ENCODE data around the gene MLH3. TPM values are rescaled to one million over a fixed set of nuclear protein-coding genes. Genes with fewer than 3 reads are reported as not detected.

Gene MLH3
- total RNA-seq, 1 experiment from 2014 or later = 23.0 TPM

GRCh38 chr14:75009176-75009575 is 42.1 kb downstream of the MLH3 start:
- Histone ChIP-seq H3K23ac (ENCODE audit: insufficient read length, low read depth, low read length) (no peak overlapping the region), H3K27me3 (ENCODE audit: insufficient read depth, low read length) (no peaks in the 10 kb centered on the region), H3K14ac (ENCODE audit: insufficient read depth, low read length) (no peak overlapping the region), H3T11ph (ENCODE audit: low read length) (no peak overlapping the region), H3K4me1 (ENCODE audit: insufficient read depth, low read length) (no peaks in the 10 kb centered on the region), H2BK20ac (ENCODE audit: low read depth, low read length, poor library complexity, severe bottlenecking) (no peak overlapping the region), H2BK120ac (ENCODE audit: low read depth, low read length, poor library complexity, severe bottlenecking) (no peak overlapping the region), H3K18ac (ENCODE audit: insufficient read length, low read depth, low read length) (no peak overlapping the region), H3K4me2 (ENCODE audit: insufficient read depth, insufficient read length, low read length) (no peak overlapping the region), H2BK15ac (ENCODE audit: low read depth, low read length) (no peak overlapping the region), H4K8ac (replicated peaks; ENCODE audit: insufficient read length, low read depth, low read length) (no peak overlapping the region), H3K9me3 (ENCODE audit: control insufficient read depth, low read depth, low read length) (no peaks in the 10 kb centered on the region), H4K5ac (ENCODE audit: insufficient read length, low read depth, low read length) (no peak overlapping the region), H4K20me1 (ENCODE audit: control insufficient read depth, insufficient read depth, insufficient read length) (no peaks in the 10 kb centered on the region), H3K23me2 (ENCODE audit: insufficient read length, low read depth, low read length, poor library complexity, severe bottlenecking) (no peaks in the 10 kb centered on the region), H3K27ac (ENCODE audit: insufficient read length, low read depth, low read length) (no peak overlapping the region), H2BK12ac (ENCODE audit: insufficient read length, low read depth, low read length) (no peak overlapping the region), H4K91ac (ENCODE audit: insufficient read length, low read depth, low read length) (no peak overlapping the region), H3K9ac (ENCODE audit: extremely low read depth, insufficient read length, low read length) (no peak overlapping the region), H2AFZ (ENCODE audit: low read length) (no peak overlapping the region), H3K79me2 (ENCODE audit: insufficient read depth, low read length) (no peaks in the 10 kb centered on the region), H2AK5ac (ENCODE audit: insufficient read length, low read length) (no peak overlapping the region), H3K4ac (ENCODE audit: low read depth, low read length) (no peak overlapping the region), H3K56ac (ENCODE audit: insufficient read length, low read depth, low read length) (no peak overlapping the region), H3K79me1 (ENCODE audit: insufficient read depth, low read depth, low read length, poor library complexity, severe bottlenecking) (peaks cover 1% of the 10 kb centered on the region), H2BK5ac (ENCODE audit: insufficient read length, low read length) (no peak overlapping the region)
- no peaks in the 10 kb centered on the region for H3K9me3 Mint-ChIP-seq
- no peak overlapping the region for H3K4me3 Mint-ChIP-seq
- H3K27me3 Mint-ChIP-seq (ENCODE audit: low read depth) = no peaks in the 10 kb centered on the region
- WGBS (ENCODE audit: extremely low coverage, insufficient read length, low lambda C conversion rate) = no CpG with 5 or more reads among the region's 4 CpGs
- no peak overlapping the region; a peak in 1 of 7 replicates for H3K27ac Mint-ChIP-seq
- H3K4me1 Mint-ChIP-seq = peaks cover under 1% of the 10 kb centered on the region in 2 experiments; a peak in 2 of 4 replicates
- no peak for DNase-seq
- TF ChIP-seq CTCF (conservative IDR thresholded peaks at IDR 0.05) = no peak
- peaks cover 2 to 69% (median 48%) of the 10 kb centered on the region in 3 experiments; a peak in 6 of 7 replicates for H3K36me3 Mint-ChIP-seq (ENCODE audit: insufficient read depth in 1 of 3, low read depth in 3 of 3)

All from H9 (cell line).